ENCODE data around the gene KHDC1L.
"Not testable (repeated sequence)": the region's sequence is repeated elsewhere in the genome, so short reads cannot be mapped to it uniquely, and the experiment has no call there.

KHDC1L gene

DNA sequence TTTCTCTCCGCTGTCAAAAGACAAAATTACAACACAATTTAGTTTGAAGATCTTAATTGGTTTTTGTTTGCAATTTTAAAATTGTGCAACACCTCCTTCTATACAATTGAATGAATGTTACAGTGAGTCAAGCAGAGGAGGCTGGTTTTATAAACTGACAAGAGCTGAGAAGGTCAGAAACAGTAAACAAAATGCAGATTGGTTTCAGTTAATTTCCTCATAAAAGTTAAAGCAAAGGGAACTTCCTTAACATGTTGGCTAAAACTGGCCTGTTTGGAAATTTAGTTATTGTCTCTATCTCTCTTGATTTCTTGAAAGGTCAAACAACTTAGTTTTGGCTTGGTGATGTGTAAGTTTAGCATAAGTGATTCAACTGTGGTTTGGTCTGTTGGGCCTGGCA is 22.2 kb downstream of the KHDC1L start:
- intact Hi-C loops (cut with DNase I; ENCODE audit: low total_unique reads), result no loop called here
- no peaks in the 10 kb centered on the region for H3K9me3 ChIP-seq
- H3K4me3 ChIP-seq, result no peak overlapping the region
- H3K4me1 ChIP-seq, result no peaks in the 10 kb centered on the region
- TF ChIP-seq, protein P1, sequence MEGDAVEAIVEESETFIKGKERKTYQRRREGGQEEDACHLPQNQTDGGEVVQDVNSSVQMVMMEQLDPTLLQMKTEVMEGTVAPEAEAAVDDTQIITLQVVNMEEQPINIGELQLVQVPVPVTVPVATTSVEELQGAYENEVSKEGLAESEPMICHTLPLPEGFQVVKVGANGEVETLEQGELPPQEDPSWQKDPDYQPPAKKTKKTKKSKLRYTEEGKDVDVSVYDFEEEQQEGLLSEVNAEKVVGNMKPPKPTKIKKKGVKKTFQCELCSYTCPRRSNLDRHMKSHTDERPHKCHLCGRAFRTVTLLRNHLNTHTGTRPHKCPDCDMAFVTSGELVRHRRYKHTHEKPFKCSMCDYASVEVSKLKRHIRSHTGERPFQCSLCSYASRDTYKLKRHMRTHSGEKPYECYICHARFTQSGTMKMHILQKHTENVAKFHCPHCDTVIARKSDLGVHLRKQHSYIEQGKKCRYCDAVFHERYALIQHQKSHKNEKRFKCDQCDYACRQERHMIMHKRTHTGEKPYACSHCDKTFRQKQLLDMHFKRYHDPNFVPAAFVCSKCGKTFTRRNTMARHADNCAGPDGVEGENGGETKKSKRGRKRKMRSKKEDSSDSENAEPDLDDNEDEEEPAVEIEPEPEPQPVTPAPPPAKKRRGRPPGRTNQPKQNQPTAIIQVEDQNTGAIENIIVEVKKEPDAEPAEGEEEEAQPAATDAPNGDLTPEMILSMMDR (IDR thresholded peaks at IDR 0.05), result no peak
- no peak for DNase-seq
- H3K27ac ChIP-seq, result no peak overlapping the region
- no peaks in the 10 kb centered on the region for H3K36me3 ChIP-seq
- H3K27me3 ChIP-seq, result no peaks in the 10 kb centered on the region

DNA sequence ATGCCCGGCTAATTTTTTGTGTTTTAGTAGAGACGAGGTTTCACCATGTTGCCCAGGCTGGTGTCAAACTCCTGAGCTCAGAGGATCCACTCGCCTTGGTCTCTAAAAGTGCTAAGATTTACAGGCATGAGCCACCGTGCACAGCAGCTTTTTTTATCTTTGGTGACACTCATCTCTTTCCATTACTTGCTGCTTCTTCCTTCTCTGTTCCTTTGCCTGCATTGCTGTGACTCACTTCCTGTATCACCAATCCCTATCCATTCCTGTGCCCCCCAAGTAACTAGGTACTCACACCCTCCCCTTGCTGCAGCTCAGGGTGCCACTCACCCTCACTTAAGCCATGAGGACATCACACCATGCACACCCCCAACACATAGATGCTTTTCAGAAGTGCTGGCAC is 24.6 kb downstream of the KHDC1L start:
- DNase-seq, result no peak
- no peak overlapping the region for H3K4me3 ChIP-seq
- intact Hi-C loops (cut with DNase I; ENCODE audit: low total_unique reads), result no loop called here
- TF ChIP-seq, protein P1 (IDR thresholded peaks at IDR 0.05), result no peak
- no peaks in the 10 kb centered on the region for H3K9me3 ChIP-seq
- H3K36me3 ChIP-seq, result no peaks in the 10 kb centered on the region
- no peak overlapping the region for H3K27ac ChIP-seq
- no peaks in the 10 kb centered on the region for H3K27me3 ChIP-seq
- no peaks in the 10 kb centered on the region for H3K4me1 ChIP-seq

DNA sequence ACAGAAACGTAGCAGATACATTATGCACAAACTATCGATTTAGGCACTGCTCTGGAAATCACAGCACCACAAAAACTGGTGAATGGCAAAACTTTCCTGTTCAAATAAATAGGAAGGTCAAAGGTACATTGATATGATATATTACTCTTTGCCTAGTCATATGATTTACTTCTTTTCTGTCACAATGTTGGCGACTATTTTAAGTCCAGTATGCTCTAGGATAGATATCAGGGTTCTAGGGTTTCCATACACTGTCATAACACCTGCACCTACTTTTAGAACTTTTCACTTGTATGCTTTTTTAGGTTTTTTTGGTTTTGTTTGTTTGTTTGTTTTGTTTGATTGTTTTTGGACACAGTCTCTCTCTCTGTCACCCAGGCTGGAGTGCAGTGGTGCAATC is 25.0 kb downstream of the KHDC1L start:
- TF ChIP-seq, protein P1 (IDR thresholded peaks at IDR 0.05), result no peak
- no peaks in the 10 kb centered on the region for H3K36me3 ChIP-seq
- intact Hi-C loops (cut with DNase I; ENCODE audit: low total_unique reads), result no loop called here
- no peaks in the 10 kb centered on the region for H3K9me3 ChIP-seq
- H3K4me3 ChIP-seq, result no peak overlapping the region
- H3K27me3 ChIP-seq, result no peaks in the 10 kb centered on the region
- H3K27ac ChIP-seq, result no peak overlapping the region
- DNase-seq, result no peak
- H3K4me1 ChIP-seq, result no peaks in the 10 kb centered on the region

DNA sequence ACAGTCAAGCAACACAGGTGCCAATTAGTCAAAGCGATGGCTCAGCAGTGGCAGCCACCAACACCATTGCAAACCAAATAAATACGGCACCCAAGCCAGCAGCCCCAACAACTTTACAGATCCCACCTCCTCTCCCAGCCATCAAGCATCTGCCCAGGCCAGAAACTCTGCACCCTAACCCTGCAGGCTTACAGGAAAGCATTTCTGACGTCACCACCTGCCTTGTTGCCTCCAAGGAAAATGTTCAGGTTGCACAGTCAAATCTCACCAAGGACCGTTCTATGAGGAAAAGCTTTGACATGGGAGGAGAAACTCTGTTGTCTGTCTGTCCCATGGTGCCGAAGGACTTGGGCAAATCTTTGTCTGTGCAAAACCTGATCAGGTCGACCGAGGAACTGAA is 30.6 kb downstream of the KHDC1L start:
- no peak for DNase-seq
- intact Hi-C loops (cut with DNase I; ENCODE audit: low total_unique reads), result no loop called here

DNA sequence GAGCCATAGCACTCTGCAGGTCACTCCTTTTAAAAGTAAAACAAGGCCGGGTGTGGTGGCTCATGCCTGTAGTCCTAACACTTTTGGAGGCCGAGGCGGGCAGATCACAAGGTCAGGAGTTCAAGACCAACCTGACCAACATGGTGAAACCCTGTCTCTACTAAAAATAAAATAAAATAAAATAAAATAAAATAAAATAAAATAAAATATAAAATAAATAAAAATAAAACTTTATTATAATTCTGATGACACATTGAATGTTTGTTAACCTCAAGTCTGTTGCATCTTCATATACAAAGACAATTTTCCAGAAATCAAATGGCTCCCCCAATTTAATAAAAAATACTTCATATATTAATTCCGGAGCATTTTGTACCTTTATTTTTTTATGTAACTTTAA is 32.0 kb downstream of the KHDC1L start:
- intact Hi-C loops (cut with DNase I; ENCODE audit: low total_unique reads); H3K9me3 ChIP-seq; H3K27ac ChIP-seq; H3K36me3 ChIP-seq; H3K4me3 ChIP-seq; H3K27me3 ChIP-seq; H3K4me1 ChIP-seq; DNase-seq: not testable (repeated sequence)

More for the DNA sequence above, 30.6 kb downstream of the KHDC1L start:
- H3K27me3 ChIP-seq, result no peaks in the 10 kb centered on the region
- no peak overlapping the region for H3K4me3 ChIP-seq
- H3K4me1 ChIP-seq, result no peaks in the 10 kb centered on the region
- H3K9me3 ChIP-seq, result no peaks in the 10 kb centered on the region
- no peaks in the 10 kb centered on the region for H3K36me3 ChIP-seq
- H3K27ac ChIP-seq, result no peak overlapping the region
- TF ChIP-seq, protein P1 (IDR thresholded peaks at IDR 0.05), result no peak

DNA sequence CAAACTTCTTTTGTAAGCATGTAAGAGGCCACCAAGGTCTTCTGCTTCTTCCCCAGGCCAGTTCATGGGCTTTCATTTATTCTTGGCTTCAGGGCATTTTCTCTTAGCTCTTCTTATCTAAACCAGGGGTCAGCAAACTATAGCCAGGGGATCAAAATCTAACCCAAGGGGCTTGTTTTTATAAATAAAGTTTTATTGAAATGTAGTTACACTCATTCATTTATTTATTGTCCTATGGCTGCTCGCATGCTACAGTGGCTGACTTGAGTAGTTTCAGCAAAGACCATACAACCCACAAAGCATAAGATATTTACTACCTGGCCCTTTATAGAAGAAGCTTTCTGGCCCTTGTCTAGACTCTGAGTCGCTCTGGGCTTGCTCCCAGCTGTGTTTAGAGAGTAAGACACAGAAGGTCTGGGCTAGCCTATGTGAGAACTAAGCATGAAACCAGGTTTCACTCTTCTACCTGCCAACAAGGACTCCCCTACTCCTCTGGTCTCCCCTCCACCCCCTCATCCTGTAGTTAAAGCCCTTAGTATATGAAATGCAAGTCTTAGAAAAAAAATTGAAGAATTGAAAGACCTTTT is 43.2 kb downstream of the KHDC1L start:
- DNase-seq, result no peak
- Histone ChIP-seq H3K27ac (no peak overlapping the region), H3K4me3 (no peak overlapping the region), H3K9me3 (no peaks in the 10 kb centered on the region), H3K27me3 (no peaks in the 10 kb centered on the region), H3K4me1 (no peaks in the 10 kb centered on the region), H3K36me3 (no peaks in the 10 kb centered on the region)
- intact Hi-C loops (cut with DNase I; ENCODE audit: low total_unique reads), result loop anchor here (10.0 kb wide), 1 partner anchor 767 kb away; no protein-coding TSS in a partner anchor
- TF ChIP-seq, protein P1 (IDR thresholded peaks at IDR 0.05), result no peak

All from tibial artery (tissue), 4 donors.